HEK293 (cell line): ENCODE data around the gene HSD17B2.

Experiments used
- CTCF ChIP-seq: fragments of 450-650 bp; formaldehyde crosslinking; IDR thresholded peaks from 2 replicates; pipeline ENCODE4 v1.5.1; 2016; ENCODE audit warnings: missing biosample characterization, missing genetic modification characterization
- KLF7 ChIP-seq: fragments of 450-650 bp; formaldehyde crosslinking; IDR thresholded peaks from 2 replicates; pipeline ENCODE4 v1.5.1; 2016; ENCODE audit warnings: missing biosample characterization, missing genetic modification characterization, borderline replicate concordance
- ZNF114 ChIP-seq: fragments of 450-650 bp; formaldehyde crosslinking; IDR thresholded peaks from 2 replicates; pipeline ENCODE4 v1.5.0; 2017; ENCODE audit warnings: missing biosample characterization, missing genetic modification characterization

GRCh38 chr16:82146556-82146955 lies 111.5 kb downstream of the HSD17B2 start:
- TF ChIP-seq ZNF114, result no peak
- no peak for TF ChIP-seq KLF7 (tag by site-specific recombination)
- TF ChIP-seq CTCF (tag by site-specific recombination), result no peak
